ENCODE data around the gene PRDX3. TPM values are rescaled to one million over a fixed set of nuclear protein-coding genes. Genes with fewer than 3 reads are reported as not detected.

PRDX3 gene
- total and polyA plus RNA-seq, 11 donors: 130 to 385 (median 257) TPM

DNA sequence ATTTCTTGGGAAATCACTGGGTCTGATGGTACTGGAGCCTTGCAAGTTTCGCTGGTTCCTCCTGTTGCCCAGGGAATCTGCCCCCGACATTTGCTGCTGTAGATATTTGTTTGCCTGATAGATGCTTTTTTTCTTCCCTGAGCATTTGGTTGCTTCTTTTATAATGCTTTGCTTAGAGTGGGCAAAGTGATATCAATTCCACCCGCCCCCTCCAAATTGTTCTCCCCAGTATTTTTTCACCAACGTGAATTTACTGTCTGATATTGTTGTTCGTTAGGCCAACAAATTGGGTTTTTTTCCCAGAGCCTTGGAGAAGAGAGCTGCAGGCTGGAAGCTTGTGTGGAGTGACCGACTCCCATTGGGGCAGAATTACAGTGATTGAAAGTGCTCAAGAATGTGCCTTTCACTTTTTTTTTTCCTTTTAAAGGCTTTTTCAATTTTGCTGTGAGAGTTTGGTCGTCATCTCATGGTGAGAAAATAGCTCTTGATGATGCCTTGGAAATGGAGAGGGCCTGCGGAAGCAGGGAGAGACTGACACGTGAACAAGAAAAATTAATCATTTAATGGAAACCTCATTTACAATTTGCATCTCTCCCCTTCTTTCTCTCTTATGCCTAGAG is 31.2 kb upstream of the PRDX3 start:
- H3K4me3 ChIP-seq: peak overlapping the region in 11 of 12 donors; percentile 74 to 98 (median 92)
- peaks cover 0 to 10% (median 4%) of the 10 kb centered on the region in 9 donors for H3K36me3 ChIP-seq
- no peaks in the 10 kb centered on the region for H3K27me3 ChIP-seq
- WGBS, 4 donors: 26 to 33% (median 28%) methylated on average over 9 of the region's 9 CpGs
- no peak for ATAC-seq
- no peaks in the 10 kb centered on the region for H3K9me3 ChIP-seq
- H3K27ac ChIP-seq: peak overlapping the region; percentile 14 to 100 (median 98)
- no peak for DNase-seq
- intact Hi-C loops (cut with DNase I): loop anchor here in 9 of 10 donors (2.0 to 10.0 kb wide), 15 partner anchors 41 to 385 kb away; partner anchors contain the start of gene TIAL1 (in 1 of the 9)
- TF ChIP-seq CTCF (IDR thresholded peaks at IDR 0.05) (peak in 1 of 12 donors; percentile 10), POLR2A (IDR thresholded peaks at IDR 0.05) (no peak)
- peaks cover 3 to 76% (median 57%) of the 10 kb centered on the region in 12 donors for H3K4me1 ChIP-seq

GRCh38 chr10:119209035-119209735 is 30.6 kb upstream of the PRDX3 start:
- Histone ChIP-seq H3K36me3 (peaks cover 0 to 10% (median 4%) of the 10 kb centered on the region in 9 donors), H3K27me3 (no peaks in the 10 kb centered on the region), H3K4me3 (peak overlapping the region; percentile 74 to 100 (median 92)), H3K9me3 (no peaks in the 10 kb centered on the region), H3K4me1 (peaks cover 3 to 69% (median 51%) of the 10 kb centered on the region in 12 donors), H3K27ac (peak overlapping the region; percentile 93 to 100 (median 98))
- peak; percentile 68 to 82 (median 74) for TF ChIP-seq CTCF (IDR thresholded peaks at IDR 0.05)
- no peak for TF ChIP-seq POLR2A (IDR thresholded peaks at IDR 0.05)
- DNase-seq: peak; percentile 68 to 81 (median 72)
- peak in 2 of 4 donors; percentile 29 to 30 for ATAC-seq
- intact Hi-C loops (cut with DNase I): loop anchor here in 7 of 10 donors (2.0 to 10.0 kb wide), 12 partner anchors 43 to 386 kb away; partner anchors contain the start of gene TIAL1 (in 1 of the 7)
- 2 to 4% (median 3%) methylated on average over 15 of the region's 15 CpGs for WGBS, 4 donors

DNA sequence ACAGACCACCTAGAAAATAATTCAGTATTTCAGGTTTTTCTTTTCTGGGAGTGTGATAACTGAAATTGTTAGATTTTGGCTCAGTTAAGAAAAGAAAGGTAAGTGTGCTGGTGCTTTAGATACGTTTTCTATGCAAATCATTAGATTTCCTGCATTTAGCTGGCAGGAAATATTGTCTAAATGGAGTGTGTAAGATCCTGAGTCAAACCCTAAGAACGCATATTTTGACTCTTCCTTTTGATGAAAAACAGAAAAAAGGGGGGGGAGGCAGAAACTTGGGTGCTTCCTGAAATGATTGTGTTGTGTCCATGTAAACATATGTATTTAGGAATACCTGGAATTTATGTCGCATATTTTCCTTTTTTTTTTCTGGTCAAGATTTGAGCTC is 29.9 kb upstream of the PRDX3 start:
- WGBS, 4 donors: 6 to 8% (median 7%) methylated on average over 3 of the region's 3 CpGs
- Histone ChIP-seq H3K9me3 (no peaks in the 10 kb centered on the region), H3K4me3 (peak overlapping the region; percentile 74 to 100 (median 92)), H3K27ac (peak overlapping the region; percentile 93 to 100 (median 98)), H3K36me3 (peaks cover 0 to 10% (median 4%) of the 10 kb centered on the region in 9 donors), H3K27me3 (no peaks in the 10 kb centered on the region), H3K4me1 (peaks cover 3 to 63% (median 44%) of the 10 kb centered on the region in 12 donors)
- TF ChIP-seq POLR2A (IDR thresholded peaks at IDR 0.05) (no peak), CTCF (IDR thresholded peaks at IDR 0.05) (no peak)
- ATAC-seq (no peak), DNase-seq (no peak)
- intact Hi-C loops (cut with DNase I): loop anchor here in 7 of 10 donors (2.0 to 10.0 kb wide), 12 partner anchors 44 to 386 kb away; partner anchors contain the start of gene TIAL1 (in 1 of the 7)
